Neural progenitor cell (in vitro differentiated cells): ENCODE results near the gene RFX3.

Source experiments
- CTCF ChIP-seq: fragments of 200-600 bp; sonication (generic); IDR thresholded peaks from 2 replicates; pipeline ENCODE4 v1.5.1; 2017; ENCODE audit warnings: antibody characterized with exemption, mild to moderate bottlenecking
- EZH2 ChIP-seq: fragments of 200-600 bp; sonication (generic); IDR thresholded peaks from 2 replicates; pipeline ENCODE4 v1.6.1; 2017; ENCODE audit warnings: antibody characterized with exemption, mild to moderate bottlenecking, moderate library complexity

- no peak for TF ChIP-seq CTCF
- no peak for TF ChIP-seq EZH2
These were observed 310.1 kb downstream of the RFX3 start for GRCh38 chr9:3215658-3216057.
